Frontal cortex (tissue), 4 donors: ENCODE results near the gene MAP1LC3B. TPM values are rescaled to one million over a fixed set of nuclear protein-coding genes. Genes with fewer than 3 reads are reported as not detected.

Source experiments
- DNase-seq, 2 donors: peaks; one replicate each; pipeline ENCODE4 v3.0.0; 2012; ENCODE audit warnings: low spot score in 2 of 2
- FAIRE-seq: peaks from 2 replicates; lab custom pipeline; 2012; peaks lifted over from hg19 to GRCh38; lab: Jason Lieb, UNC
- total RNA-seq: library from RNA; depleted of rRNA; stranded (reverse); fragments of >200 nt; gene quantifications from one replicate; pipeline ENCODE4 v1.2.3, GENCODE V29; 2014
- donor health status: control.
- donor health status: control.
- donor health status: control.

The MAP1LC3B gene
- total RNA-seq = 24.5 TPM

GRCh38 chr16:87391950-87392820 lies at the start of gene MAP1LC3B:
TSS of gene MAP1LC3B (plus strand) at chr16:87392336. CDS start at chr16:87392428, 92 bp downstream.
- peak; percentile 99 for DNase-seq
- no peak for FAIRE-seq

DNA sequence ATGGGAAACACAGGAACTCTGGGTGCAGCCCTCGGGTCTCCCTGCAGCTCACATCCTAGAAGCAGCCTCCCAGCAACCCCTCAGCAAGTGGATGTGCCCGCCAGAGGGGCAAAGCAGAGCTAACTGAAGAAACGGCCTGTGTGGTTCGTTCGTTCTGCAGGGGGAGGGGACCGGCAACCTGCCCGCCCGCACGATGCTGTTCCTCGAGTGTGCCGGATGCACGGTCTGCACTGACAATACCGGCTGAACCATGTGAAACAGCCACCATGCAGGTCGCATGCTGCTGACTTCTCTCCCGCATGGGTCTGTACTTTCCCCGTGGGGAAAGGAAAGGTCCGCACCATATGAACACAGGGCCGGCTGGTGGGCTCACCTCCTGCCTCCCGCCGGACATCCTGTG lies 49.6 kb upstream of the MAP1LC3B start:
- FAIRE-seq (no peak), DNase-seq (no peak)

GRCh38 chr16:87342978-87343752 lies 49.0 kb upstream of the MAP1LC3B start:
- no peak for DNase-seq

DNA sequence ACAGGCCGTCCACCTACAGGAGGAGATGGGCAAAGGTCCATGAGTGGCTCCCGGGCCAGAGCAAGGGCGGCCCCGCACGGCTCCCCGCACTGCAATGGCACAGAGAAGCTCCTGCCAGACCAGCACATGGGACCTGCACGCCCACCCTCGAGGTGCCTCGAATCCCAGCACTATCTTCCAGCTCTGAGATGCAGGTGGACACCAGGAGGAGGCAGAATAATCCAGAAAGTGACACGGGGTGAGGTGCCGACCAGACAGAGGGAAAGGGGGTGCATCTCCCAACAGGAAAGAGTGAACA lies 48.4 kb upstream of the MAP1LC3B start:
- FAIRE-seq (no peak), DNase-seq (no peak)

More at GRCh38 chr16:87342978-87343752, 49.0 kb upstream of the MAP1LC3B start:
- no peak for FAIRE-seq

- FAIRE-seq (no peak), DNase-seq (no peak)
Measured at GRCh38 chr16:87344165-87344930, 47.8 kb upstream of the MAP1LC3B start.

- FAIRE-seq (no peak), DNase-seq (no peak)
Measured at GRCh38 chr16:87344931-87345631, 47.1 kb upstream of the MAP1LC3B start.

GRCh38 chr16:87345726-87346424 lies 46.3 kb upstream of the MAP1LC3B start:
- DNase-seq = no peak
- no peak for FAIRE-seq

DNA sequence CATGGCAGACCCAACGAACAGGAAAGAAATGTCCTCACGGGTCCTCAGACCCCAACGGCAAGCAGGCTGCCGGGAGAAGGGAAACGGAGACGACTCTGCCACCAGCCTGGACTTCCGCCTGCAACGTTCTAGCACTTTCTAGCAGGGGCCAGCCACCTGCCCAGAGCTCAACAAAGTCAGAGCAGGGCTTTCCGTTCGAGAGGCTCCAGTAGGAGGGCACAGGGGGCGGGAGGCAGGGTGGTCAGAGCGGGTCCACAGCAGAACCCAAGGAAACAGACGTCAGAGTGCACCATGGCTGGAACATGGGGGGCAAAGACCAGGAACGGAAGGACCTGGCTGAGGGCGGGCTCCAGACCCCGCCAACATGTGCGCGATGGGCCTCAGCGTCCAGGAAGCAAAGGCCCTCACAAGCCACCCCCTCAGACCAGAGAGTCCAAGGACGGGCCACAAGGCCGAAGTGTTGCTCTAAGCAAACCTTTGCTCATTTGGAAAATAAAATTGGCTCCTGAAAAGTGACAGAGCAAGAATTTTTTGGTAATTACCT lies 45.5 kb upstream of the MAP1LC3B start:
- no peak for FAIRE-seq
- DNase-seq = no peak

DNA sequence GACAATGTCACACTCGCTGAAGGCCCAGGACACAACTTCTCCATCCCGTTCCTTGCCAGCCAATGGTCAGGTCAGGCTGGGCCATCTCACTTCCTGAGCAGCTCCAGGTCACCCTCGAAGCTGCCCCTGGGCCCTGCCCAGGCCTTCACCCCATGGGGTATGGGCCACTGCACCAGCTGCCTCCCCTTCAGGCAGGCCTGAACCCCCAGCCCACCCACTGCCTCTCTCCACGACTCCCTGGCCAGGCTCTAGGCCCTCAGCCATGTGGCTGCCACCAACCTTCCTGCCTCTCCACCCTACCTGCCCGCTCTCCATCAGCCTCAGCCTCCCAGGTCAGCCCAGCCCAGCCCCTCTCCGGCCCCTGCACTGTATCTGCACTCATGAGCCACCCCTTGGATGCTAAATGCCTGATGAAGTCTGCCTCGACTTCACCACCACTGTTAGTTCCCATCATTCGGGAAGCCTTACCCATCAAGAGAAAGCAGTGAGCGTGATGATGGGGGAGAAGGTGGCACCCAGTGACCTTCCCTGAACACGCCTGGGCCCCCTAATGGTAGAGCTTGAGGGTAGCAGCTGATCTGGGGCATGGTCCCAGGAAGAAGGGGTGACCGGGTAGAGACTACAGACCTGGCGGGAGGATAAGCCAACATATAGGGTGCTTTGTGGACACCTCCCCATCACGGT lies 44.1 kb upstream of the MAP1LC3B start:
- FAIRE-seq (no peak), DNase-seq (no peak)

GRCh38 chr16:87348616-87349157 lies 43.4 kb upstream of the MAP1LC3B start:
- DNase-seq (no peak), FAIRE-seq (no peak)

- FAIRE-seq = no peak
- no peak for DNase-seq
Measured at GRCh38 chr16:87350031-87350430, 42.1 kb upstream of the MAP1LC3B start.

DNA sequence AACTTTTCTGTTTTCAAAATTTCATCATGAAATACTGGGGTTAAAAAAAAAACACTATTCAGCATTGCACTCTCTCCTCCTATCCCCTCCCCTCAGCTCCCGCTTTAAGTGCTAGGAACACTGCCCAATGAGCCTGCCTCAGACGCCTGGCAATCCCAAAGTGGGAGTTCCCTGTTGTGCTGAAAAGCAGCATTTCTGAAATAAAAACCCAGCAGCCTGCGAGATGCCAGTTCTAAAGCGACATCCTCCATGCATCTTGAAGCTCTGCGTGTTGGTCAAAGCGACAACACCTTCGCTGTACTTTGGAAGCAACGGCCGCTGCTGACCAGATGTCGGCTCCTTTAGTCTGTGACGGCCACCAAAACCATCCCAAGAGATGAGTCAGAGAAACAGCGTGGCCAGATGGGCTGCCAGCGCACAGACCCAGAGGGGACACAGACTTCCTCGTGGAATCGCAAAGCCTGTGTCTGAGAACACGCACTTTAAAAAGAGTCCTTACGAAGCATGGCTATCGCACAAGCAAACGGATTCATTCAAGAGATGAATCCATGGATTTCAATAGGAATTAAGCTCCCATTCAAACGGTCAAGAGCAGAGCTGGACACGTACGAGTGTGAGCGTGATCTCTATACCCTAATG lies 41.3 kb upstream of the MAP1LC3B start:
- FAIRE-seq = no peak
- DNase-seq = peak in 1 of 2 donors; percentile 52

DNA sequence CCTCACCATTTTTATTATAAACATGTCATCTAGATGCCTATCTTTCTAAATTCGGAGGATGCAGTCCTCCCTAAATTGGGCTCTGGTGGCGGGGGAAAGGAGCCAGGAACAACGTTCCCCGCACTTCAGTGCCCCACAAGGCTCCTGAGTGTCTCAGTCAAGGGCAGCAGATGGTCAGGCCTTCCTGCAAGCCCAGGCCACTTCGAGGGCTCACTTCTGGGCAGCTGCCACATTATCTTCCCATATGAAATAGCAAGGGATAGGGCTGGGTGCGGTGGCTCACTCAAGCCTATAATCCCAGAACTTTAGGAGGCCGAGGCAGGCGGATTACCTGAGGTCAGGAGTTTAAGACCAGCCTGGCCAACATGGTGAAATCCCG lies 40.8 kb upstream of the MAP1LC3B start:
- no peak for FAIRE-seq
- no peak for DNase-seq

DNA sequence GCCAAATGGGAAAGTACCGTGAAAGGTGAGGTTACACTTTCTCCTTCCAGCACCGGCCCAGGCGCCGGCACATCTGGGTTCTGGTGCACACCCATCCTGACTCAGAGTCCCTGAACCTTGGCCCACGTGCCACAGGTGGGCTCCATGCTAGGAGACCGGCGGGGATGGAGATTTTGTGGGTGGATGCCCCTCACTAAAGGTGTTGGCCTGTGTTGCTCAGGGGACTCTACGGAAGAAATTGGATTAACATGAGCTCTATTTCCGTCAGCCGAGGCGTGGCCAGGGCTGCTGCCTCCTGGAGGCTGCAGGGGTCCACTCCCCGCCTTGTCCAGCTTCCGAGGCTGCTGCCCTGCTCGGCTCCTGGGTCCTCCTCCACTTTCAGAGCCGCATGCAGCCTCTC lies 39.3 kb upstream of the MAP1LC3B start:
- no peak for DNase-seq
- no peak for FAIRE-seq

DNA sequence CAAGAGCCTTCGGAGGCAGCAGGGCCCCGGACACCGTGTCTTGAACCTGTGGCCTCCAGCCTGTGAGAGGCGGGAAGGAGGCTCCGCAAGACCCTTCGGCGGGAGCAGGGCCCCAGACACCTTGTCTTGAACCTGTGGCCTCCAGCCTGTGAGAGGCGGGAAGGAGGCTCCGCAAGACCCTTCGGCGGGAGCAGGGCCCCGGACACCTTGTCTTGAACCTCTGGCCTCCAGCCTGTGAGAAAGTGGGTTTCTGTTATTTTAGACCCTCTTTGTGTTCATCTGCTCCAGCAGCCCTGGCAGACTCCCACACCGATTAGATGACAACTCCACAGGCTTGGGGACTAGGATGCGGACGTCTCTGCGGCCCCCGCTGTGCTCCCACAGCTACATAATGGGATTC lies 38.5 kb upstream of the MAP1LC3B start:
- FAIRE-seq = no peak
- no peak for DNase-seq

DNA sequence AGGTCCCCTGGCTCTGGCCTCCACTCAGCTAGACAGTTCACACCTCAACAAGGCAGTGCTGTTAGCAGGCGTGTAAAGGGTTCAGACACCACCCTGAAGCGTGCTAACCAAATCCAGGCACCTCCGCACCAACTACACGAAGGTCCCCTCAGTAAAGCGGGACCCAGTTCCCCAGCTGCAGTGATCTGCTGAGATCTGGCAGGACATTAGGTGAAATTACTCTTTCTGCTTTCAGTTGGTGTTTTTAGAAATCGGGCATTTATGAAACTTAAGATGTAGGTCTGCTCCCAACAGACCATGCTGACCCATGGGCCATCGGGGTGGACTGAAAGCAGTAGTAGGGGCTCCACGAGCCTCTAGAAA lies 35.7 kb upstream of the MAP1LC3B start:
- FAIRE-seq = no peak

GRCh38 chr16:87358250-87358649 lies 33.9 kb upstream of the MAP1LC3B start:
- FAIRE-seq = no peak
- DNase-seq = no peak

More for the DNA sequence above, 35.7 kb upstream of the MAP1LC3B start:
- no peak for DNase-seq

DNA sequence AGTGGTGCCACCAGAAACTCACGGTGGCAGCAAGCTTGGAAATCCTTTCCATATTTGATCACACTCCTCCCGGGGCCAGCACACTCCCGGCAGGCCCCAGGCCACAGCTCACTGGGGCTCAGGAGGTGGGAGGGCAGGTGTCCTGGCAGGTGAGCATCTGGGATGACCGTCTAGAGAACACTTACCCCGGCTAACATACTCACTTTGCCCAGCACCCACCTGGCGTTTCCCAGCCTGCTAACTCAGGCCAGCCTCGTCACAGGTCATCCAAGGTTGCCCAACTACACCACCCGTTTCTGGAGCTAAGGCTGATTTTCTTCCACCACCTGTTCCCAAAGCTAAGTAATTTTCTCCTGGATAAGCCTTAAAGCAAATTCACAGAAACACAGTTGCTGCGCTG lies 33.4 kb upstream of the MAP1LC3B start:
- FAIRE-seq = no peak

More for the DNA sequence above, 33.4 kb upstream of the MAP1LC3B start:
- DNase-seq = no peak
